H1 (cell line): ENCODE results near the gene CUX1. TPM values are rescaled to one million over a fixed set of nuclear protein-coding genes. Genes with fewer than 3 reads are reported as not detected.

Experiments used
- CTCF ChIA-PET: fragments of 300-600 bp; sonication (Branson Sonifier 250); formaldehyde crosslinking; loops from one replicate; lab custom pipeline; 2021; ENCODE audit not compliant: partially characterized antibody; lab: Charles Lee
- POLR2A ChIA-PET: fragments of 300-600 bp; sonication (Branson Sonifier 250); formaldehyde crosslinking; loops from one replicate; lab custom pipeline; 2021; ENCODE audit warnings: inconsistent platforms; ENCODE audit not compliant: partially characterized antibody; lab: Charles Lee
- DNase-seq, 2 experiments: peaks; one replicate each; pipeline versions ENCODE4 v3.0.0 to v3.0.0-alpha.2; 2010 to 2022; ENCODE audit warnings: low spot score in 2 of 2, low read depth in 1 of 2, mixed read lengths in 1 of 2
- FAIRE-seq: peaks from 2 replicates; lab custom pipeline; 2011; peaks lifted over from hg19 to GRCh38; lab: Jason Lieb, UNC
- H2AFZ ChIP-seq: 2 replicates; pipeline ENCODE4 v1.8.1; 2012; ENCODE audit warnings: low read length, inconsistent platforms
- H2AK5ac ChIP-seq: 2 replicates; pipeline ENCODE4 v1.6.1; 2013; ENCODE audit warnings: low read depth, low read length
- H2BK120ac ChIP-seq: replicated peaks from 2 replicates; pipeline ENCODE3; 2013; ENCODE audit warnings: low read depth, low read length, inconsistent platforms
- H2BK12ac ChIP-seq: 2 replicates; pipeline ENCODE4 v1.6.1; 2013; ENCODE audit warnings: low read depth, low read length
- H2BK15ac ChIP-seq: 2 replicates; pipeline ENCODE4 v1.6.1; 2013; ENCODE audit warnings: low read length
- H2BK20ac ChIP-seq: 2 replicates; pipeline ENCODE4 v1.6.1; 2013; ENCODE audit warnings: low read length
- H2BK5ac ChIP-seq: 2 replicates; pipeline ENCODE4 v1.6.1; 2013; ENCODE audit warnings: low read depth, low read length
- H3K14ac ChIP-seq: 2 replicates; pipeline ENCODE4 v1.6.1; 2013; ENCODE audit warnings: inconsistent platforms; ENCODE audit not compliant: insufficient read length
- H3K18ac ChIP-seq: 2 replicates; pipeline ENCODE4 v1.6.1; 2013; ENCODE audit warnings: low read length; ENCODE audit errors: extremely low read depth
- H3K23ac ChIP-seq: 2 replicates; pipeline ENCODE4 v1.6.1; 2013; ENCODE audit warnings: inconsistent platforms; ENCODE audit not compliant: insufficient read length
- H3K23me2 ChIP-seq: 2 replicates; pipeline ENCODE4 v1.6.1; 2013; ENCODE audit warnings: low read depth, low read length
- H3K27ac ChIP-seq: 2 replicates; pipeline ENCODE4 v1.6.1; 2011; ENCODE audit warnings: low read depth, low read length, inconsistent platforms
- H3K27me3 ChIP-seq, 4 experiments: replicated peaks in 1 of 4; 1 replicate in 1 of 4; 2 replicates in 3 of 4; pipeline versions ENCODE4 v1.6.1 to v1.8.1; 2011 to 2013; ENCODE audit warnings: low read length in 3 of 4, mild to moderate bottlenecking in 3 of 4, inconsistent platforms in 2 of 4, mixed read lengths in 2 of 4, moderate library complexity in 1 of 4; ENCODE audit not compliant: control insufficient read depth in 3 of 4, insufficient read depth in 3 of 4; ENCODE audit errors: extremely low read depth in 1 of 4
- H3K36me3 ChIP-seq, 4 experiments: 2 replicates each; pipeline versions ENCODE4 v1.6.1 to v1.8.1; 2011 to 2013; ENCODE audit warnings: mild to moderate bottlenecking in 4 of 4, low read length in 3 of 4, moderate library complexity in 2 of 4, control low read depth in 1 of 4, inconsistent platforms in 1 of 4; ENCODE audit not compliant: insufficient read depth in 4 of 4, control insufficient read depth in 2 of 4
- H3K4ac ChIP-seq: replicated peaks from 2 replicates; pipeline ENCODE3; 2013; ENCODE audit warnings: low read length, low read depth, mixed read lengths, inconsistent platforms; ENCODE audit not compliant: insufficient read length
- H3K4me1 ChIP-seq, 4 experiments: replicated peaks in 1 of 4; 1 replicate in 1 of 4; 2 replicates in 3 of 4; pipeline versions ENCODE4 v1.6.1 to v1.8.1; 2011 to 2013; ENCODE audit warnings: low read length in 3 of 4, inconsistent platforms in 2 of 4, mixed read lengths in 1 of 4; ENCODE audit not compliant: insufficient read depth in 4 of 4, control insufficient read depth in 3 of 4
- H3K4me2 ChIP-seq, 2 experiments: 2 replicates each; pipeline versions ENCODE4 v1.6.1 to v1.8.1; 2011 to 2013; ENCODE audit warnings: low read depth in 2 of 2, low read length in 2 of 2, control low read depth in 1 of 2, inconsistent platforms in 1 of 2, mild to moderate bottlenecking in 1 of 2; ENCODE audit not compliant: insufficient read depth in 1 of 2
- H3K4me3 ChIP-seq, 4 experiments: fragments of 200-600, 300-600 bp in 1 of 4; sonication (generic), shearing (Covaris generic), sonication (Bioruptor Twin) in 1 of 4; 2 replicates each; pipeline versions ENCODE4 v1.5.1 to v1.8.1; 2011 to 2016; ENCODE audit warnings: low read length in 4 of 4, low read depth in 3 of 4, control low read depth in 2 of 4, inconsistent platforms in 2 of 4, mild to moderate bottlenecking in 2 of 4, mixed read lengths in 1 of 4, moderate library complexity in 1 of 4; ENCODE audit not compliant: insufficient read depth in 2 of 4; ENCODE audit errors: extremely low read depth in 1 of 4
- H3K56ac ChIP-seq: replicated peaks from 2 replicates; pipeline ENCODE3; 2013; ENCODE audit warnings: low read depth, mild to moderate bottlenecking, mixed read lengths, low read length, inconsistent platforms; ENCODE audit not compliant: insufficient read length
- H3K79me1 ChIP-seq: 2 replicates; pipeline ENCODE4 v1.6.1; 2013; ENCODE audit warnings: low read depth, low read length, control low read depth
- H3K79me2 ChIP-seq, 2 experiments: 2 replicates each; pipeline versions ENCODE4 v1.6.1 to v1.8.1; 2012 to 2013; ENCODE audit warnings: low read length in 2 of 2, mild to moderate bottlenecking in 2 of 2, inconsistent platforms in 1 of 2; ENCODE audit not compliant: insufficient read depth in 2 of 2, control insufficient read depth in 1 of 2
- H3K9ac ChIP-seq, 4 experiments: replicated peaks in 1 of 4; 1 replicate in 1 of 4; 2 replicates in 3 of 4; pipeline versions ENCODE4 v1.6.1 to v1.8.1; 2011 to 2013; ENCODE audit warnings: low read depth in 3 of 4, low read length in 3 of 4, control low read depth in 2 of 4, mild to moderate bottlenecking in 2 of 4, moderate library complexity in 2 of 4, inconsistent platforms in 1 of 4; ENCODE audit errors: extremely low read depth in 1 of 4
- H3K9me3 ChIP-seq, 2 experiments: 2 replicates each; pipeline versions ENCODE4 v1.6.1 to v1.8.1; 2012 to 2013; ENCODE audit warnings: mild to moderate bottlenecking in 2 of 2, moderate library complexity in 2 of 2, control low read depth in 1 of 2, inconsistent platforms in 1 of 2, low read depth in 1 of 2, low read length in 1 of 2, mixed read lengths in 1 of 2; ENCODE audit not compliant: insufficient read depth in 2 of 2
- H4K20me1 ChIP-seq, 2 experiments: replicated peaks in 1 of 2; 2 replicates each; pipeline versions ENCODE3 to v1.8.1; 2011 to 2013; ENCODE audit warnings: inconsistent platforms in 2 of 2, low read length in 2 of 2, mild to moderate bottlenecking in 1 of 2; ENCODE audit not compliant: insufficient read depth in 2 of 2, control insufficient read depth in 1 of 2
- H4K5ac ChIP-seq: 2 replicates; pipeline ENCODE4 v1.6.1; 2013; ENCODE audit warnings: low read length, low read depth, mixed read lengths, inconsistent platforms; ENCODE audit not compliant: insufficient read length
- H4K8ac ChIP-seq: 2 replicates; pipeline ENCODE4 v1.8.0; 2013; ENCODE audit warnings: mild to moderate bottlenecking, moderate library complexity, low read length, inconsistent platforms; ENCODE audit not compliant: insufficient read depth; ENCODE audit errors: extremely low read depth
- H4K91ac ChIP-seq: replicated peaks from 2 replicates; pipeline ENCODE3; 2013; ENCODE audit warnings: low read length, mixed read lengths, inconsistent platforms; ENCODE audit not compliant: insufficient read length
- ASH2L ChIP-seq: fragments of 200-600, 300-600 bp; sonication (generic); IDR thresholded peaks from one replicate; pipeline ENCODE4 v1.7.1; 2017; ENCODE audit warnings: low read length
- CBX5 ChIP-seq: fragments of 300-800, 300-1000 bp; sonication (generic); IDR thresholded peaks from 2 replicates; pipeline ENCODE4 v1.7.1; 2016; ENCODE audit warnings: antibody characterized with exemption, low read length, low read depth
- CHD1 ChIP-seq: IDR thresholded peaks from 2 replicates; pipeline ENCODE4 v1.6.1; 2012; ENCODE audit warnings: low read depth, low read length, improper control_type of control experiment
- HDAC6 ChIP-seq: IDR thresholded peaks from one replicate; pipeline ENCODE4 v1.7.1; 2012; ENCODE audit warnings: low read depth, mild to moderate bottlenecking, inconsistent platforms, low read length, moderate library complexity
- KDM5A ChIP-seq: fragments of 200-600 bp; IDR thresholded peaks from 2 replicates; pipeline ENCODE4 v1.7.1; 2012; ENCODE audit warnings: mild to moderate bottlenecking, low read length, inconsistent platforms, mixed read lengths
- NRF1 ChIP-seq: IDR thresholded peaks from 2 replicates; pipeline ENCODE4 v1.6.1; 2011; ENCODE audit warnings: mild to moderate bottlenecking, low read depth, low read length, improper control_type of control experiment
- POLR2A ChIP-seq, 2 experiments: IDR thresholded peaks; 1 replicate in 1 of 2; 2 replicates in 1 of 2; pipeline ENCODE4 v1.6.1; 2011; ENCODE audit warnings: low read depth in 2 of 2, low read length in 2 of 2, mild to moderate bottlenecking in 2 of 2; ENCODE audit errors: control extremely low read depth in 1 of 2
- SIN3A ChIP-seq, 2 experiments: IDR thresholded peaks in 1 of 2; conservative IDR thresholded peaks in 1 of 2; 2 replicates each; pipeline ENCODE4 v1.6.1; 2011 to 2012; ENCODE audit warnings: low read length in 2 of 2, improper control_type of control experiment in 1 of 2, low read depth in 1 of 2, mild to moderate bottlenecking in 1 of 2
- SRF ChIP-seq: IDR thresholded peaks from 2 replicates; pipeline ENCODE4 v1.6.1; 2011; ENCODE audit warnings: mild to moderate bottlenecking, low read depth, low read length, moderate library complexity
- ZNF274 ChIP-seq: IDR thresholded peaks from 2 replicates; pipeline ENCODE4 v1.7.0; 2012; ENCODE audit warnings: low read length, borderline replicate concordance; ENCODE audit errors: extremely low read depth
- WGBS, 2 experiments: shearing (Covaris generic) in 1 of 2; methylation state at CpG; one replicate each; pipeline versions ENCODE4 v1.1.6 to v1.1.7; 2013 to 2015; ENCODE audit warnings: low lambda C conversion rate in 2 of 2, mixed read lengths in 2 of 2, inconsistent platforms in 1 of 2, low coverage in 1 of 2, missing lambda C conversion rate in 1 of 2; ENCODE audit not compliant: insufficient replicate concordance in 2 of 2, insufficient coverage in 1 of 2, insufficient read length in 1 of 2; ENCODE audit errors: extremely low coverage in 1 of 2, missing lambda C conversion rate in 1 of 2; 5-methylcytosine and 5-hydroxymethylcytosine counted together
- polyA plus RNA-seq, 7 experiments: library from polyadenylated mRNA; depleted of rRNA in 3 of 7; stranded (reverse) in 5 of 7; unstranded in 2 of 7; fragments of >200 nt in 5 of 7; fragments of 200-250 nt in 2 of 7; gene quantifications; 1 replicate in 5 of 7; 2 replicates in 1 of 7; 4 replicates in 1 of 7; pipeline versions ENCODE4 v1.2.1 to v1.2.3, GENCODE V29; 2011 to 2013; ENCODE audit warnings: missing spikeins in 2 of 7, mixed read lengths in 2 of 7
- total RNA-seq: library from RNA; stranded (reverse); fragmentation: NEBNext Ultra II Directional; extraction: Animal tissue kit (Norgen Biotek cat#: 25700); gene quantifications from 2 replicates; pipeline ENCODE4 v1.2.1, GENCODE V29; 2021
- TF ChIP-seq, protein P1 (sequence below): IDR thresholded peaks from 2 replicates; pipeline ENCODE4 v1.6.1; 2012; ENCODE audit warnings: low read length, inconsistent platforms

The CUX1 gene
- total and polyA plus RNA-seq, 2 of the 8 experiments (the other 6 are each of a cell fraction or from before 2014, with no cell fraction given) = 21.6 to 65.9 TPM

GRCh38 chr7:101988513-101988912, 171.1 kb downstream of the CUX1 start:
- Histone ChIP-seq H3K18ac (no peak overlapping the region), H3K27me3 (no peaks in the 10 kb centered on the region), H4K8ac (no peak overlapping the region), H3K14ac (no peak overlapping the region), H3K4ac (no peak overlapping the region), H2BK15ac (no peak overlapping the region), H3K9me3 (0 out of 4 replicates have a peak, but pooled peaks cover 0 to under 1% of the 10 kb centered on the region in 2 experiments), H3K79me1 (peaks cover 9% of the 10 kb centered on the region), H3K23me2 (no peaks in the 10 kb centered on the region), H2AFZ (no peak overlapping the region), H4K91ac (no peak overlapping the region), H3K4me2 (no peak overlapping the region), H3K9ac (no peak overlapping the region), H3K56ac (no peak overlapping the region), H2BK20ac (no peak overlapping the region), H3K79me2 (peaks cover 0 to 35% of the 10 kb centered on the region in 2 experiments; a peak in 1 of 4 replicates), H2BK120ac (no peak overlapping the region), H2AK5ac (no peak overlapping the region), H3K27ac (no peak overlapping the region), H2BK12ac (no peak overlapping the region), H3K36me3 (no peaks in the 10 kb centered on the region), H4K5ac (no peak overlapping the region), H2BK5ac (no peak overlapping the region), H3K4me3 (no peak overlapping the region), H4K20me1 (peaks cover 10% of the 10 kb centered on the region in 2 experiments), H3K23ac (no peak overlapping the region), H3K4me1 (peaks cover 8 to 22% (median 17%) of the 10 kb centered on the region in 4 experiments)
- FAIRE-seq = no peak
- TF ChIP-seq, protein P1, sequence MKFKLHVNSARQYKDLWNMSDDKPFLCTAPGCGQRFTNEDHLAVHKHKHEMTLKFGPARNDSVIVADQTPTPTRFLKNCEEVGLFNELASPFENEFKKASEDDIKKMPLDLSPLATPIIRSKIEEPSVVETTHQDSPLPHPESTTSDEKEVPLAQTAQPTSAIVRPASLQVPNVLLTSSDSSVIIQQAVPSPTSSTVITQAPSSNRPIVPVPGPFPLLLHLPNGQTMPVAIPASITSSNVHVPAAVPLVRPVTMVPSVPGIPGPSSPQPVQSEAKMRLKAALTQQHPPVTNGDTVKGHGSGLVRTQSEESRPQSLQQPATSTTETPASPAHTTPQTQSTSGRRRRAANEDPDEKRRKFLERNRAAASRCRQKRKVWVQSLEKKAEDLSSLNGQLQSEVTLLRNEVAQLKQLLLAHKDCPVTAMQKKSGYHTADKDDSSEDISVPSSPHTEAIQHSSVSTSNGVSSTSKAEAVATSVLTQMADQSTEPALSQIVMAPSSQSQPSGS = no peak
- no peak for TF ChIP-seq ZNF274
- no peak for TF ChIP-seq POLR2A (IDR thresholded peaks at IDR 0.05; ENCODE audit: control extremely low read depth in 1 of 2, low read depth in 2 of 2, low read length in 2 of 2)
- no peak for TF ChIP-seq NRF1
- no peak for TF ChIP-seq KDM5A
- no peak for TF ChIP-seq ASH2L
- TF ChIP-seq SIN3A (conservative IDR thresholded peaks at IDR 0.05 in 1 of 2, IDR thresholded peaks at IDR 0.05 in 1 of 2; ENCODE audit: low read depth in 1 of 2, low read length in 2 of 2) = no peak
- TF ChIP-seq CHD1 = no peak
- no peak for TF ChIP-seq CBX5
- TF ChIP-seq SRF = no peak
- TF ChIP-seq HDAC6 = no peak
- POLR2A ChIA-PET = no interaction called here
- CTCF ChIA-PET = interaction anchor here (0.6 kb wide), 1 partner anchor 101 kb away, joined by 3 read pairs; no protein-coding TSS in a partner anchor
- WGBS, 2 experiments = 97% methylated on average over 5 of the region's 9 CpGs; no CpG with 5 or more reads in 1 of the 2 experiments
- DNase-seq = no peak
